Measurements from ENCODE around the gene COL5A1.
"Not testable (repeated sequence)": the region's sequence is repeated elsewhere in the genome, so short reads cannot be mapped to it uniquely, and the experiment has no call there.

The COL5A1 gene

DNA sequence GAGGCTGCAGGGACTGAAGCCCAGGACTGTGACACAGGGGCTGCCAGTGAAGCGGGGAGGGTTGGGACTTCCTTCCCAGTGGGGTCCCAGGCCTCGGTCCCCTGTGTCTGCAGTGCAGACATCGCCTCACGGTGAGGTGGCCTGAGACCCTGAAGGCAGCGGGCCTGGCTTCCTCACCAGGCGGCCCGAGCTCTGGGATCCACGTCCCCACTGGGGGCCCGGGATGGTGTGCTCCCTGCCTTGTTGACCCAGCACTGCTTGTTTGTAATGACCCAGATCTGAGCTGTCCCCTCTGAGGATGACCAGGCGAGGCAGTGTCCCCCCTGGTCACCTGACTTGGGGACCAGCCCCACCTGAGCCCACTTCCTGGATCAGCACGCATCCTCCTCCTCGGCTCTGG, 53.1 kb downstream of the COL5A1 start:
- no peak for DNase-seq

DNA sequence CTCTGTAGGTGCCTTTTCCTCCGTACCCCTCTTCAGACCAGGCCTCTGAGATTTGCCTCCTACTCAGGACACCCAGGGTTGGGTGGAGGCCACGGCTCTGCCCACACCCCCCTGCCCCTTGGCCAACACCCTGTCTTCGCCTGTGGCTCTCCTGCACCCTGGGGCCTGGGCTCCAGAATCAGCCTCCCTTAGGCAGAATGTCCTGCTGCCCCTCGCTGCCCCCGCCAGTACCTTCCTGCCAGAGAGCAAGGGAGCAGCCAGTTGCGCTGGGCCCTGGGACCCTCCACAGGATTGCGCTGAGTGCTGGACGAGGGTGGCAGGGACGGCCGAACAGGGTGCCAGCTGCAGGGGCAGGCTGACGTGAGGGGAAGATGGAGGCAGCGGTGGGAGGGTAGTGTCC, 53.5 kb downstream of the COL5A1 start:
- no peak for DNase-seq

DNA sequence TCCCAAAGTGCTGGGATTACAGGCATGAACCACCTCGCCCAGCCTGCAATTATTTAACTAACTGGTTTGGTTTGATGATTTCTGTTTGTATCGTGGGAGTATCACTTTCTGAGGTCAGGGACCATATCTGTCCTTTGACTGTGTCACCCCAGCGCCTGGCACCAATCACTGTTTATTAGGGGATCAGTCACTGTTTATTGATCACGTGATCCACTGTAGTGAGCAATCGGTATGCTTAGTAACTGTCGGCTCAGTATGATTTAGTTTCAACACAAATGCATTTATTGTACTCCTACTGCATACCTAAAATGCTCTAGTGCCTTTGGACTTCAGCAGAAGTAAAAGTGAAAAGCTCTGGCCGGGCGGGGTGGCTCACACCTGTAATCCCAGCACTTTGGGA, 54.8 kb downstream of the COL5A1 start:
- no peak for DNase-seq

- DNase-seq: no peak
These were observed 56.5 kb downstream of the COL5A1 start for GRCh38 chr9:134698111-134698510.

DNA sequence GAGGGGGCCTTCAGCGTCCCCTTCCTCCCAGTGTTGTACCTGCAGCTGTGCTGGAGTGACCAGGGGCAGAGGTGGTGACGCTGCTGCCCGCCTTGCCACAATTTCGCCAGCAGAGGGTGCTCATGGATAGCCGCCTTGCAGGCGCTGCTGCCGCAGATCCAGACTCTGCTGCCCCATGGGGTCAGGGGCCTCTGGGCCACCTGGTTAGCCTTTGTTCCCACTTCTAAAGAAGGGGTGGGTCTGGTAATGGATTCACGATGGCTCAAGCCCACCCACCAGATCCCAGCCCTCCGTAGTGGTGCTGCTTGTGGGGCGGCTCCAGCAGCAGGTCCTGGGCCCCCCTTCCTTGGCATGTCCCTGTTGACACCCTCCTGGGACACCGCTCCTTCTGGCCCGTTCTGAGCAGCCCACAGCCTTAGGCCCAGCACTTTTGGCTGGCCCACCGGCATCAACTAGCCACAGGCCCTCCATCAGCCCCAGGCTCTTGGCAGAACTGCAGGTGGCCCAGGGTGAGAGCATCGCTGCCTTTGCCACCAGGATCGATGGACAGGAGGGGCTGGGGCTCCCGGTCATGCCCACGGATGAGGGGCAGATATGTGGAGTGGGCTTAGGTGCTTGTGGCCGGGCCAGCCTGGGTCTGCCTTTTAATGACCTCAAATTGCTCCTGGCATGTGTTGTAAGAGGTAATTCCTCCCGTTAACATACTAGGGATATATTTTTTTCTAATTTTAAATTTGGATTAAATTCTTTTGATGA, 57.2 kb downstream of the COL5A1 start:
- peak; percentile 65 to 77 for DNase-seq

- DNase-seq: no peak
These were observed 57.7 kb downstream of the COL5A1 start for GRCh38 chr9:134699343-134699740.

GRCh38 chr9:134700636-134701350, 59.2 kb downstream of the COL5A1 start:
- no peak for DNase-seq

- no peak for DNase-seq
These were observed 60.1 kb downstream of the COL5A1 start for GRCh38 chr9:134701581-134702259.

DNA sequence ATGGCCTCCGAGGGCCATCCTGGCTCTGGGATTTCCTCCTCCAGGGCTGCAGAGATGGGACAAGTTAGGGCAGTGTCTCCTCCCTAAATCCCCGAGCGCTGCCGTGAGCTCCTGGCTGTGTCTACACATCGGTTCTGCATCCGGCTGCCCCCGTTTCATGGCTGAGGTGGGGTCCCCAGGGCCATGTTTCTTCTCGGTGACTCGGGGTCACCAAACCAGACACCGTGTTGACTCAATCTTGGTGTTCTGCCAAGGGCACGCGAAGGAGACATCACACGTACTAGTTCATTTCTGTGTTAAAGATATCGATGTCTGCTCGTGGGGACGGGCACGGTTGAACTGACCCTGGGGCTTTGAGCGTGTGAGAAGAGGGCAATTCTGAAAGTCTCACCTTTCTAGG, 60.7 kb downstream of the COL5A1 start:
- no peak for DNase-seq

DNA sequence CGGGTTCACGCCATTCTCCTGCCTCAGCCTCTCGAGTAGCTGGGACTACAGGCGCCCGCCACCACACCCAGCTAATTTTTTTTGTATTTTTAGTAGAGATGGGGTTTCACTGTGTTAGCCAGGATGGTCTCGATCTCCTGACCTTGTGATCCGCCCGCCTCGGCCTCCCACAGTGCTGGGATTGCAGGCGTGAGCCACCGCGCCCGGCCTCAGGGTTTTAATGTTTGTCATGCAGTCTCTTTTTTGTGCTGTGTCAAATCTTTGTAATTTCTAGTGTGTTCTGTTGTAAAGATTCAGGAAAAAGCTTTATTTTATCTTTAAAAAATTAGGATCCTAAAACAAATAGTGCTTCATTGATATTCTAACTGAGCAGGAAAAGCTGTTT, 62.1 kb downstream of the COL5A1 start:
- DNase-seq: not testable (repeated sequence)

GRCh38 chr9:134704498-134704897, 62.9 kb downstream of the COL5A1 start:
- DNase-seq: no peak

DNA sequence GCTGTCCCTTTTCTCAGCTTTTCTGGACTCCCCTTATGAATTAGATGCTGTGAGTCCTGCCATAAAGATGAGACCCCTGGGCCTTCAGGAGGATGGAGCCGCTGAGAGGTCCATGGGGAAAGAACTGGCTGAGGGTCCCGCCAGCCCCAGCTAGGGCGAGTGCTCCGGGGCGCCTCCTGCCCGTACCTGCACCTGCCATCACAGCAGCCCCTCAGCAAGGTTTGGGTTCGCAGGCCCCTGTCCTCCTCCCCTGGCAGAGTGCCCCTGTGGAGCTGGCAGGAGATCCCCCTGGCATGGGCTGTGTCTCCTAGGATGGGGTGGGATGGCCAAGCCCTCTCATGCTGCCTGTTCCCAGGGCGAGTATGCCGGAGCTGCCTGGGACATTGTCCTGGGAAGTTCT, 64.2 kb downstream of the COL5A1 start:
- DNase-seq: no peak

GRCh38 chr9:134706522-134706921, 64.9 kb downstream of the COL5A1 start:
- DNase-seq: no peak

GRCh38 chr9:134707031-134707680, 65.6 kb downstream of the COL5A1 start:
- no peak for DNase-seq

DNA sequence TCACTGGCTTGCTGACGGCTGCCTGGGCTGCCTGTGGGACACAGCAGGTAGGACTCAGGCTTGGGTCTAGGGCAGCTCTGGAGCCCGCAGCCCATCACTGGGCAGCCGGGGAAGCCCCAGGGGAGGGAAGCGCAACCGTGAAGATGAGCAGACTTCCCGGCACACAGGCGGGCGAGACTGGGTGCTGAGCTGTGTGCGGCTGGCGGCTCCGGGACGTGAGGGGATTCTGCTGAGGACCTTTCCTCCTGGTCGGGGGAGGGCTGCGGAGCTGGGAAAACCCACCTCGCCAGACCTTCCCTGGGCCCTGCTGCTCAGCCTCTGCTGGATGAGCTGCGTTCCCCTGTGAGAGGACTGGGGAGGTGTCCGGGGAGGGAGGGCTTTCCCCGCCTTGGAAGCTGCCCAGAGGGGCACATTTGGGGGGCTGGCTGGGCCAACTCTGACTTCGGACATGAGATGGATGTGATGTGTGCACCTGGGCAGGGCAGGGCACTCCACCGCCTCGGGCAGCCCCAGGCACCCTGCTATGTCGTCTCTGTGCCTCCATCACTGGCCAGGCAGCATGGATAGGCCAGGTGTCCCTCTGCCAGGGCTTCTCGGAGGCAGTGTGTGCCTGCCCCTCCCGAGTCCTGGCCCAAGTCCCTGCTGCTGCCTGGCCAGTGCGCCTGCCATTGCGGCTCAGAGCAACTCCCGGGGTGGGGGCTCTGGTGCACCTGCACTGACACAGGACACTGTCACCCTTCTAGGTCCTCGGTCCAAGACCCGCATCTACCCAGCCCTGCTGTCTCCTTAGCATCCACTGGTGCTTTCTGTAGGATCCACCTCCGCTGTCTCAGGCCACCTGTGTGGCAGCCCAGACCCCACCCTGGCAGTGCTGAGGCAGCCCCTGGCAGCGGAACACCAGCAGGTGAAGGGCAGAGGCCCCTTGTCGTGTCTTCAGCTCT, 66.4 kb downstream of the COL5A1 start:
- DNase-seq: no peak

DNA sequence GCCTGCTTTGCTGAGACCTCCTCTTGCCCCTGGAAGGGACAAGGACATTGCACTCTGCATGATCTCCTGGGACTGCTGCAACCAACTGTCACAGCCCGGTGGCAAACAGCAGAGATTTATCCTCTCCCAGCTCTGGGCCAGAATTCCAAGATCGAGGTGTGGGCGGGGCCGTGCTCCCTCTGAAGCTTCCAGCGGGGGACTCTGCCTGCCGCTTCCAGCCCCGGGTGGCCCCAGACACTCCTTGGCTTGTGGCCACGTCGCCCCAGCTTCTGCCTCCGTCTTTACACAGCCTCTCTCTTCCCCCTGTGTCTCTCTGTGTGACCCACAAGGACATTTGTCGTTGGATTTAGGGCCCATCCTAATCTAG, 67.1 kb downstream of the COL5A1 start:
- no peak for DNase-seq

GRCh38 chr9:134709512-134710270, 68.1 kb downstream of the COL5A1 start:
- DNase-seq: no peak

- no peak for DNase-seq
These were observed 68.6 kb downstream of the COL5A1 start for GRCh38 chr9:134710271-134710540.

GRCh38 chr9:134710901-134711300, 69.3 kb downstream of the COL5A1 start:
- no peak for DNase-seq

DNA sequence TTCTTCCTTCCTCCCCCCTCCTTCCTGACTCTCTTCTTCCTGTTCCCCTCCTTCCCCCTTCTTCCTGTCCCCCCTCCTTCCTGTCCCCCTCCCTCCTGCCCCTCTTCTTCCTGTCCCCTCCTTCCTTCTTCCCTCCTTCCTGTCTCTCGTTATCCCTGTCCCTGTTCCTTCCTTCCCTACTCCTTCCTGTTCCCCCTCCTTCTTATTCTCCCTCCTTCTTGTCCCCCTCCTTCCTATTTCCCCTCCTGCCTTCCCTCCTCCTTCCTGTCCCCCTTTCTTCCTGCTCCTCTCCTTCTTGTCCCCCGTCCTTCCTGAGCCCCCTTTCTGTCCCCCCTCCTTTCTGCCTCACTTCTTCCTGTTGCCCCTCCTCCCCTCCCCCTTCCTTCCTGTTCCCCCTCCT, 70.6 kb downstream of the COL5A1 start:
- no peak for DNase-seq

- no peak for DNase-seq
These were observed 71.3 kb downstream of the COL5A1 start for GRCh38 chr9:134712926-134713325.

- not testable (repeated sequence) for DNase-seq
These were observed 73.9 kb downstream of the COL5A1 start for GRCh38 chr9:134715536-134715935.
